MM.1S (cell line): Measurements from ENCODE around the gene NDUFB10.
"Not testable (repeated sequence)": the region's sequence is repeated elsewhere in the genome, so short reads cannot be mapped to it uniquely, and the experiment has no call there.

Source experiments
- DNase-seq: peaks from one replicate; pipeline ENCODE4 v3.0.0-alpha.2; 2015
- H2AFZ ChIP-seq: fragments of 300-600 bp; sonication (generic); 2 replicates; pipeline ENCODE4 v1.6.0; 2016; ENCODE audit warnings: antibody characterized with exemption, low read length
- H3F3A ChIP-seq: fragments of 300-600 bp; sonication (generic); 2 replicates; pipeline ENCODE4 v1.6.1; 2016; ENCODE audit warnings: mild to moderate bottlenecking, antibody characterized with exemption, low read length, moderate library complexity, mixed read lengths; ENCODE audit not compliant: insufficient read depth
- H3K27ac ChIP-seq: fragments of 300-600 bp; sonication (generic); 2 replicates; pipeline ENCODE4 v1.5.1; 2016; ENCODE audit warnings: mild to moderate bottlenecking, low read length
- H3K27me3 ChIP-seq: fragments of 300-600 bp; sonication (generic); replicated peaks from 2 replicates; pipeline ENCODE4 v1.6.0; 2016; ENCODE audit warnings: low read length; ENCODE audit not compliant: insufficient read depth
- H3K36me3 ChIP-seq: fragments of 300-600 bp; sonication (generic); replicated peaks from 2 replicates; pipeline ENCODE4 v1.6.1; 2016; ENCODE audit warnings: mild to moderate bottlenecking, low read length, mixed read lengths; ENCODE audit not compliant: insufficient read depth
- H3K4me1 ChIP-seq: fragments of 300-600 bp; sonication (generic); 2 replicates; pipeline ENCODE4 v1.6.1; 2016; ENCODE audit warnings: low read length, mixed read lengths
- H3K4me2 ChIP-seq: fragments of 300-600 bp; sonication (generic); 2 replicates; pipeline ENCODE4 v1.6.0; 2016; ENCODE audit warnings: low read depth, low read length
- H3K4me3 ChIP-seq: fragments of 300-600 bp; sonication (generic); 2 replicates; pipeline ENCODE4 v1.5.1; 2016; ENCODE audit warnings: low read length, mixed read lengths
- H3K79me2 ChIP-seq: fragments of 300-600 bp; sonication (generic); 2 replicates; pipeline ENCODE4 v1.6.1; 2016; ENCODE audit warnings: mixed run types, low read length, mixed read lengths
- H3K9ac ChIP-seq: fragments of 300-600 bp; sonication (generic); 2 replicates; pipeline ENCODE4 v1.6.1; 2016; ENCODE audit warnings: low read length, mixed read lengths
- H3K9me2 ChIP-seq: fragments of 300-600 bp; sonication (generic); replicated peaks from 2 replicates; pipeline ENCODE4 v1.6.1; 2016; ENCODE audit warnings: mild to moderate bottlenecking, low read length, mixed read lengths; ENCODE audit not compliant: insufficient read depth
- H3K9me3 ChIP-seq: fragments of 300-600 bp; sonication (generic); replicated peaks from 2 replicates; pipeline ENCODE4 v1.6.1; 2016; ENCODE audit warnings: mild to moderate bottlenecking, low read length, mixed read lengths; ENCODE audit not compliant: insufficient read depth
- H4K20me1 ChIP-seq: fragments of 300-600 bp; sonication (generic); 2 replicates; pipeline ENCODE4 v1.6.1; 2016; ENCODE audit warnings: mild to moderate bottlenecking, low read length, moderate library complexity, mixed read lengths; ENCODE audit not compliant: insufficient read depth
- CTCF ChIP-seq: fragments of 300-600 bp; sonication (generic); IDR thresholded peaks from 2 replicates; pipeline ENCODE4 v1.5.1; 2016; ENCODE audit warnings: antibody characterized with exemption, low read length, mixed read lengths
- EZH2 ChIP-seq: fragments of 300-600 bp; sonication (generic); optimal IDR thresholded peaks from 2 replicates; pipeline ENCODE3; 2017; ENCODE audit warnings: low read depth, mild to moderate bottlenecking, antibody characterized with exemption, low read length, mixed read lengths
- EZH2phosphoT487 ChIP-seq: fragments of 300-600 bp; sonication (generic); IDR thresholded peaks from 2 replicates; pipeline ENCODE4 v1.6.1; 2018; ENCODE audit warnings: antibody characterized with exemption, low read length

The NDUFB10 gene

GRCh38 chr16:1958715-1959268 is 546 bp upstream of the NDUFB10 start:
- Histone ChIP-seq H3K79me2 (peaks cover 23% of the 10 kb centered on the region), H3F3A (peaks cover 30% of the 10 kb centered on the region), H3K4me2 (peak overlapping the region; percentile 92), H2AFZ (peak overlapping the region; percentile 81), H3K9me2 (no peaks in the 10 kb centered on the region), H3K9me3 (no peaks in the 10 kb centered on the region), H3K27me3 (peaks cover 10% of the 10 kb centered on the region), H3K9ac (peak overlapping the region; percentile 30; the same call in 1 of the 2 replicates), H3K4me3 (peak overlapping the region; percentile 88), H3K4me1 (peaks cover 12% of the 10 kb centered on the region), H3K36me3 (peaks cover 14% of the 10 kb centered on the region), H4K20me1 (no peaks in the 10 kb centered on the region), H3K27ac (no peak overlapping the region)
- TF ChIP-seq CTCF (no peak), EZH2phosphoT487 (no peak)
- peak; percentile 2 for DNase-seq

- Histone ChIP-seq H3K9me2 (no peaks in the 10 kb centered on the region), H2AFZ (no peak overlapping the region), H3K4me3 (peak overlapping the region; percentile 88), H3K4me2 (peak overlapping the region; percentile 92; the same call in 1 of the 2 replicates), H4K20me1 (no peaks in the 10 kb centered on the region), H3K9me3 (no peaks in the 10 kb centered on the region), H3K36me3 (peaks cover 17% of the 10 kb centered on the region), H3K4me1 (peaks cover 15% of the 10 kb centered on the region), H3K79me2 (peaks cover 42% of the 10 kb centered on the region), H3K27me3 (no peaks in the 10 kb centered on the region), H3K27ac (no peak overlapping the region), H3F3A (peaks cover 40% of the 10 kb centered on the region), H3K9ac (no peak overlapping the region)
- DNase-seq, result no peak
- no peak for TF ChIP-seq EZH2phosphoT487
- TF ChIP-seq EZH2, result no peak
- no peak for TF ChIP-seq CTCF
These were observed 1.6 kb downstream of the NDUFB10 start for GRCh38 chr16:1960665-1961630.

GRCh38 chr16:1961651-1962067 is 2.3 kb downstream of the NDUFB10 start:
- TF ChIP-seq EZH2phosphoT487 (no peak), EZH2 (no peak), CTCF (no peak)
- Histone ChIP-seq H3K4me2 (no peak overlapping the region), H3K9me2 (no peaks in the 10 kb centered on the region), H3K79me2 (peaks cover 43% of the 10 kb centered on the region), H3F3A (peaks cover 40% of the 10 kb centered on the region), H3K27me3 (no peaks in the 10 kb centered on the region), H3K27ac (no peak overlapping the region), H2AFZ (no peak overlapping the region), H3K9ac (no peak overlapping the region), H3K4me1 (peaks cover 15% of the 10 kb centered on the region), H3K9me3 (no peaks in the 10 kb centered on the region), H3K36me3 (peaks cover 17% of the 10 kb centered on the region), H3K4me3 (no peak overlapping the region), H4K20me1 (no peaks in the 10 kb centered on the region)
- DNase-seq, result no peak

- Histone ChIP-seq H3K79me2 (peaks cover 43% of the 10 kb centered on the region), H3F3A (peaks cover 40% of the 10 kb centered on the region), H3K4me1 (peaks cover 15% of the 10 kb centered on the region), H3K36me3 (peaks cover 17% of the 10 kb centered on the region)
- H3K27me3 ChIP-seq, H3K4me3 ChIP-seq, H3K9me2 ChIP-seq, H3K27ac ChIP-seq, H2AFZ ChIP-seq, H4K20me1 ChIP-seq, DNase-seq, H3K9me3 ChIP-seq, H3K4me2 ChIP-seq, H3K9ac ChIP-seq: not testable (repeated sequence)
These were observed 3.1 kb downstream of the NDUFB10 start for GRCh38 chr16:1962161-1963153.
